Breast epithelium (tissue), 3 donors: Measurements from ENCODE around the gene LMOD3.

Source experiments
- POLR2A ChIP-seq: fragments of 450-650 bp; IDR thresholded peaks from one replicate; pipeline ENCODE4 v1.6.1; 2016; ENCODE audit warnings: antibody characterized with exemption, mild to moderate bottlenecking, moderate library complexity
- TF ChIP-seq, protein P1 (sequence below), 3 donors: fragments of 450-650 bp; IDR thresholded peaks; one replicate each; pipeline ENCODE4 v1.5.1; 2016 to 2017; ENCODE audit warnings: antibody characterized with exemption in 3 of 3, mild to moderate bottlenecking in 3 of 3, moderate library complexity in 3 of 3

DNA sequence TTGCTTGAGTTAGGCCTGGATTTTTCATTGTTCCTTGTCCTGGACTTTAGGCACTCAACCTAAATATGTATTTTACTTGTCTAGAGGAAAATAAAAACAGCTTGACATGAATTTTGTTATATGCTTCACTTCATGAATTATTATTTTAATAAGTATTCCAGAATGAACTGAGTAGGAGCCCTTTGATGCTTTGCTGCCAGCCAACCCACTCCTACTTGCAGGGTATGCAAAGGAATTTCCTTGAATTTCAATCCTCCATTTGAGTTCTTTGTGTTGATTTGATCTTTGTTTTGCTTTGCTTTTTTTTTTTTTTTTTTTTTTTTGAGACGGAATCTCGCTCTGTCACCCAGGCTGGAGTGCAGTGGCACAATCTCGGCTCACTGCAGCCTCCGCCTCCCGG is 26.1 kb downstream of the LMOD3 start:
- TF ChIP-seq, protein P1, sequence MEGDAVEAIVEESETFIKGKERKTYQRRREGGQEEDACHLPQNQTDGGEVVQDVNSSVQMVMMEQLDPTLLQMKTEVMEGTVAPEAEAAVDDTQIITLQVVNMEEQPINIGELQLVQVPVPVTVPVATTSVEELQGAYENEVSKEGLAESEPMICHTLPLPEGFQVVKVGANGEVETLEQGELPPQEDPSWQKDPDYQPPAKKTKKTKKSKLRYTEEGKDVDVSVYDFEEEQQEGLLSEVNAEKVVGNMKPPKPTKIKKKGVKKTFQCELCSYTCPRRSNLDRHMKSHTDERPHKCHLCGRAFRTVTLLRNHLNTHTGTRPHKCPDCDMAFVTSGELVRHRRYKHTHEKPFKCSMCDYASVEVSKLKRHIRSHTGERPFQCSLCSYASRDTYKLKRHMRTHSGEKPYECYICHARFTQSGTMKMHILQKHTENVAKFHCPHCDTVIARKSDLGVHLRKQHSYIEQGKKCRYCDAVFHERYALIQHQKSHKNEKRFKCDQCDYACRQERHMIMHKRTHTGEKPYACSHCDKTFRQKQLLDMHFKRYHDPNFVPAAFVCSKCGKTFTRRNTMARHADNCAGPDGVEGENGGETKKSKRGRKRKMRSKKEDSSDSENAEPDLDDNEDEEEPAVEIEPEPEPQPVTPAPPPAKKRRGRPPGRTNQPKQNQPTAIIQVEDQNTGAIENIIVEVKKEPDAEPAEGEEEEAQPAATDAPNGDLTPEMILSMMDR (IDR thresholded peaks at IDR 0.05), result no peak
- TF ChIP-seq POLR2A, result no peak
